Measurements from ENCODE around the gene METAP1D. TPM values are rescaled to one million over a fixed set of nuclear protein-coding genes. Genes with fewer than 3 reads are reported as not detected.

The METAP1D gene
- total RNA-seq, 4 donors from 2014 or later = 2.1 to 5.9 (median 4.3) TPM

DNA sequence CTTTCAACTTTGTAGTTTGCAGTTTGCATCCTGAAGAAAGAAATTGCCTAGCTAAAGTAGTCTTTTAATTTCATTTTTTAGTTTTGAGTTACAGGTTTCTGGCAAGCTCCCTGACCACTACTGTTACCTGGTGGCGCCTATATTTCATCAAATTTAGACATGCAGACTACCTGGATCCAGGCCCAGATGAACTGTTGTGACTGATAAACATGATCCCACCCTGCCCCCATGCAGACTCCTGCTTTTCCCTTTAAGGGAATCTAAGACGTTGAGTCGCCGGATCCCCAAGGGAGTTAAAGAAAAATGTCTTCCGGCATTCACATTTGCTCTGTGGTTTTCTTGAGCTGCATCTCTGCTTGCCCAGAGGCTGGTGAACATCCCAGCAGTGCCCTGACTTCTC is 22.2 kb downstream of the METAP1D start:
- DNase-seq (ENCODE audit: low spot score in 2 of 2) = no peak
- Histone ChIP-seq H3K9me3 (no peaks in the 10 kb centered on the region), H3K36me3 (no peaks in the 10 kb centered on the region), H3K27me3 (no peaks in the 10 kb centered on the region), H3K4me1 (no peaks in the 10 kb centered on the region), H3K27ac (no peak overlapping the region), H3K4me3 (no peak overlapping the region)
- 45% methylated on average over 5 of the region's 5 CpGs for WGBS
- TF ChIP-seq EP300 (IDR thresholded peaks at IDR 0.05) (no peak), POLR2A (IDR thresholded peaks at IDR 0.05) (no peak), POLR2AphosphoS5 (IDR thresholded peaks at IDR 0.05) (no peak)
- TF ChIP-seq, protein P1, sequence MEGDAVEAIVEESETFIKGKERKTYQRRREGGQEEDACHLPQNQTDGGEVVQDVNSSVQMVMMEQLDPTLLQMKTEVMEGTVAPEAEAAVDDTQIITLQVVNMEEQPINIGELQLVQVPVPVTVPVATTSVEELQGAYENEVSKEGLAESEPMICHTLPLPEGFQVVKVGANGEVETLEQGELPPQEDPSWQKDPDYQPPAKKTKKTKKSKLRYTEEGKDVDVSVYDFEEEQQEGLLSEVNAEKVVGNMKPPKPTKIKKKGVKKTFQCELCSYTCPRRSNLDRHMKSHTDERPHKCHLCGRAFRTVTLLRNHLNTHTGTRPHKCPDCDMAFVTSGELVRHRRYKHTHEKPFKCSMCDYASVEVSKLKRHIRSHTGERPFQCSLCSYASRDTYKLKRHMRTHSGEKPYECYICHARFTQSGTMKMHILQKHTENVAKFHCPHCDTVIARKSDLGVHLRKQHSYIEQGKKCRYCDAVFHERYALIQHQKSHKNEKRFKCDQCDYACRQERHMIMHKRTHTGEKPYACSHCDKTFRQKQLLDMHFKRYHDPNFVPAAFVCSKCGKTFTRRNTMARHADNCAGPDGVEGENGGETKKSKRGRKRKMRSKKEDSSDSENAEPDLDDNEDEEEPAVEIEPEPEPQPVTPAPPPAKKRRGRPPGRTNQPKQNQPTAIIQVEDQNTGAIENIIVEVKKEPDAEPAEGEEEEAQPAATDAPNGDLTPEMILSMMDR (IDR thresholded peaks at IDR 0.05) = no peak

DNA sequence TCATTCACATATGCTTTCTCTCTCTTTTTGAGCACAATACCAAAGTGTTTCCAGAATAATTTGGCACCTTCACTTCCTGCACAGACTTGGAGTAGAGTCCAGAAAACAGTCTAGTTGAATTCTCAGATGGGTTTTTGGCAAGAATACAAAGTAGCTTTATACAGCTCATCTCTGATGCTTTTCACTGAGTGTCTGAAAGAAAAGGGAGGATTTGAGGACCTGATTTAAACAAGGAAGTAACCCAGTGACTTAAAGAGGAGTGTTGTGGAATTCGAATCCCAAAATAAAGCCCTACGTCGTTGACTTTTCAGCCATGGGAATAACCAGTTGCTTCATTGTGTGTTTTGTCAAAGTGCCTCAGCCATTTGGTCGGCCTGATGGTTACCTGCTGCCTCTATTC is 31.8 kb downstream of the METAP1D start:
- TF ChIP-seq POLR2A (IDR thresholded peaks at IDR 0.05) (no peak), EP300 (IDR thresholded peaks at IDR 0.05) (no peak), POLR2AphosphoS5 (IDR thresholded peaks at IDR 0.05) (no peak)
- TF ChIP-seq, protein P1 (IDR thresholded peaks at IDR 0.05) = no peak
- no peak for DNase-seq (ENCODE audit: low spot score in 2 of 2)
- WGBS = 69% methylated on average over 4 of the region's 4 CpGs
- Histone ChIP-seq H3K9me3 (no peaks in the 10 kb centered on the region), H3K27ac (no peak overlapping the region), H3K4me3 (no peak overlapping the region), H3K36me3 (no peaks in the 10 kb centered on the region), H3K27me3 (no peaks in the 10 kb centered on the region), H3K4me1 (no peaks in the 10 kb centered on the region)

DNA sequence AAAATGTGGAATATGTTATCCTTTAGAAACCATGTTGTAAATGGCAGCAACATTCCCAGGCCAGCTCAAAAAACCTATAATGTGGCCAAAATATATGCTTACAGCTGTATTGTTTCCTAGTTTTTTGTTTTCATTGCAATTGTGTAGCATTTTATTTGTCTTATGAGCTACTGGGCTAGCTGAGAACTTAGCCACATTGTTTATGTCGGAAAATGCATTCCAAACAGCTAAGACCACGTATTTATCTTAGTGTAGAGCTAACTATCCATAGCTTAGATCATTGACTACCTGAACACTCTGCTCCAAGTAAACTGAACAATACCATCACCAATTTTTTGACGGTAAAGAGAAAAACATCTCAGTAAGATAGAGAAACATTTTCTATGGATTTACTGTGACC is 38.4 kb downstream of the METAP1D start:
- TF ChIP-seq POLR2AphosphoS5 (IDR thresholded peaks at IDR 0.05) = no peak
- TF ChIP-seq, protein P1 (IDR thresholded peaks at IDR 0.05) = no peak
- no peak for TF ChIP-seq POLR2A (IDR thresholded peaks at IDR 0.05)
- no peak for TF ChIP-seq EP300 (IDR thresholded peaks at IDR 0.05)
- H3K27me3 ChIP-seq = no peaks in the 10 kb centered on the region
- DNase-seq (ENCODE audit: low spot score in 2 of 2) = no peak
- H3K4me3 ChIP-seq = no peak overlapping the region
- no peaks in the 10 kb centered on the region for H3K4me1 ChIP-seq
- no peaks in the 10 kb centered on the region for H3K9me3 ChIP-seq
- WGBS = 65% methylated on average over 3 of the region's 3 CpGs
- H3K27ac ChIP-seq = no peak overlapping the region
- no peaks in the 10 kb centered on the region for H3K36me3 ChIP-seq

DNA sequence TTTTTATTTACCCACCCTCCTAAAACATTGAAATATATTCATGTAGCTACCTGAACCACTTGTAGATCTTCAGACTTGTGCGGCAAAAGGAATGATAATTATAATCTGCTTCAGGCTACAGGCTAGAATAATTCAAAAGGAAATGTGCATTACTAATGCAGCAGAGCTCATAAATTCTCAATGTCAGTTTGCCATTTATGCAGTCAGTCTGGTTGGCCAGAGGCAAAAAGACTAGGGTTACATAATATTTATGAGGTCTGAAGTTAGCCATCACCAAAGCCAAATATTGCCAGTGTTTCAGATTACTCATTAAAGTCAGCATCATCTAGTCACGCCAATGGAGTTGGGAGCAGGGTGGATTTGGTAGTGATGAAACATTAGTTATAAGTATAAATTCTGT is 38.9 kb downstream of the METAP1D start:
- TF ChIP-seq, protein P1 (IDR thresholded peaks at IDR 0.05) = no peak
- TF ChIP-seq POLR2AphosphoS5 (IDR thresholded peaks at IDR 0.05) = no peak
- TF ChIP-seq EP300 (IDR thresholded peaks at IDR 0.05) = no peak
- TF ChIP-seq POLR2A (IDR thresholded peaks at IDR 0.05) = no peak
- no peak for DNase-seq (ENCODE audit: low spot score in 2 of 2)
- Histone ChIP-seq H3K9me3 (no peaks in the 10 kb centered on the region), H3K27ac (no peak overlapping the region), H3K4me3 (no peak overlapping the region), H3K27me3 (no peaks in the 10 kb centered on the region), H3K36me3 (no peaks in the 10 kb centered on the region), H3K4me1 (no peaks in the 10 kb centered on the region)
- 36% methylated on average over 2 of the region's 2 CpGs for WGBS

DNA sequence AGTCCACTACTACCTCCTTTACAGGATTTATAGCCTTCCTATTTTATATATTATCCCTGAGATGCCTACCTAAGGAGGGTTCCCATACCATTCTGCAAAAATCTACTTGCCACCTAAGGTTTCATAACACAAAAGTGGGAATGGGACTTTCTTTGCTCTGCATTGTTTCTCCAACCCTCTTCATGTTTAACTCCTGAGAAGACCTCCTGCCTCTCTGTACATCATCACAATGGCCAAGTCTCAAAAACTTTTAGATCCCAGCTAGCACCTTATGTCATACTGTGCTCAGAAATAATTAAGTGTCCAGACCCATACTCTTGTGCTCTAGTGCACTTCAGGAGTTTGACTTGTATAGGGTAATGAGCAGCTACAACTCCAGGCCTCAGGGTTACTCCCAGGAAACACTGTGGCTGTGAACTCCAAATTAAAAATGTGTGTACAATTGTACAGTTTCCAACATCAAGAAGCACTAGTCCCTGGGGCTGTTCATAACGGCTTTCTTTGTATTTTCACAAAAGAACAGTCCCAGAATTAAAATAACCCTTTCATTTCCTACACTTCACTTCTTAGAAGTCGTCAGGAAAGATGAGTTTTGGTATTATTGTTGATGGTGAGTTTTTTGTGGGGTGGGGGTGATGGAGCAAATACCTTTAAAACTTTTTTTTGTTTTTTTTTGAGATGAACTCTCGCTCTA is 39.4 kb downstream of the METAP1D start:
- no peak for DNase-seq (ENCODE audit: low spot score in 2 of 2)
- TF ChIP-seq POLR2AphosphoS5 (IDR thresholded peaks at IDR 0.05) (no peak), POLR2A (IDR thresholded peaks at IDR 0.05) (no peak), EP300 (IDR thresholded peaks at IDR 0.05) (no peak)
- TF ChIP-seq, protein P1 (IDR thresholded peaks at IDR 0.05) = no peak
- H3K9me3 ChIP-seq = no peaks in the 10 kb centered on the region
- H3K27ac ChIP-seq = no peak overlapping the region
- no peaks in the 10 kb centered on the region for H3K27me3 ChIP-seq
- WGBS = 65% methylated on average over 3 of the region's 3 CpGs
- H3K4me3 ChIP-seq = no peak overlapping the region
- H3K36me3 ChIP-seq = no peaks in the 10 kb centered on the region
- H3K4me1 ChIP-seq = no peaks in the 10 kb centered on the region

Data from suprapubic skin (tissue), 4 donors.